HL-60 (cell line): Measurements from ENCODE around the gene NATD1.

Source experiments
- POLR2AphosphoS5 ChIP-seq: IDR thresholded peaks from 2 replicates; pipeline ENCODE4 v1.6.1; 2012; ENCODE audit warnings: low read depth
- REST ChIP-seq: IDR thresholded peaks from 2 replicates; pipeline ENCODE4 v1.6.1; 2012; ENCODE audit warnings: low read depth; ENCODE audit not compliant: insufficient replicate concordance
- TF ChIP-seq, protein P1 (sequence below): IDR thresholded peaks from one replicate; pipeline ENCODE4 v1.5.1; 2011; ENCODE audit warnings: low read length, control low read depth, inconsistent platforms; ENCODE audit not compliant: insufficient read depth

- TF ChIP-seq, protein P1, sequence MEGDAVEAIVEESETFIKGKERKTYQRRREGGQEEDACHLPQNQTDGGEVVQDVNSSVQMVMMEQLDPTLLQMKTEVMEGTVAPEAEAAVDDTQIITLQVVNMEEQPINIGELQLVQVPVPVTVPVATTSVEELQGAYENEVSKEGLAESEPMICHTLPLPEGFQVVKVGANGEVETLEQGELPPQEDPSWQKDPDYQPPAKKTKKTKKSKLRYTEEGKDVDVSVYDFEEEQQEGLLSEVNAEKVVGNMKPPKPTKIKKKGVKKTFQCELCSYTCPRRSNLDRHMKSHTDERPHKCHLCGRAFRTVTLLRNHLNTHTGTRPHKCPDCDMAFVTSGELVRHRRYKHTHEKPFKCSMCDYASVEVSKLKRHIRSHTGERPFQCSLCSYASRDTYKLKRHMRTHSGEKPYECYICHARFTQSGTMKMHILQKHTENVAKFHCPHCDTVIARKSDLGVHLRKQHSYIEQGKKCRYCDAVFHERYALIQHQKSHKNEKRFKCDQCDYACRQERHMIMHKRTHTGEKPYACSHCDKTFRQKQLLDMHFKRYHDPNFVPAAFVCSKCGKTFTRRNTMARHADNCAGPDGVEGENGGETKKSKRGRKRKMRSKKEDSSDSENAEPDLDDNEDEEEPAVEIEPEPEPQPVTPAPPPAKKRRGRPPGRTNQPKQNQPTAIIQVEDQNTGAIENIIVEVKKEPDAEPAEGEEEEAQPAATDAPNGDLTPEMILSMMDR = no peak
- TF ChIP-seq POLR2AphosphoS5 = no peak
- no peak for TF ChIP-seq REST
These were observed 26.0 kb upstream of the NATD1 start for GRCh38 chr17:21279198-21279535.
